Posterior vena cava (tissue), 2 donors: ENCODE results near the gene NR2F2. TPM values are rescaled to one million over a fixed set of nuclear protein-coding genes. Genes with fewer than 3 reads are reported as not detected.

Experiments used
- DNase-seq: peaks from one replicate; pipeline ENCODE4 v3.0.0-alpha.2; 2020; ENCODE audit warnings: low spot score
- intact Hi-C, 2 donors: fragments of 100-400 bp; cut with DNase I; formaldehyde crosslinking; loops; one replicate each; pipeline versions ENCODE4 v1.14.1 to v1.14.2; 2022 to 2023
- long read RNA-seq, 2 donors: library from polyadenylated mRNA; unstranded; transcript quantifications; one replicate each; pipeline ENCODE4 v2.0.0, GENCODE V29; 2020 to 2021
- total RNA-seq, 2 donors: library from RNA; stranded (reverse); fragmentation: NEBNext Ultra II Directional; extraction: Animal tissue kit (Norgen Biotek cat#: 25700); gene quantifications; one replicate each; pipeline ENCODE4 v1.2.1, GENCODE V29; 2021
- donor health status: DM: yes; HTN: yes; CAD: no.
- donor health status: DM: yes; HTN: yes; CAD: no.

NR2F2 gene
- 100 to 1,000 TPM; 208 to 213 TPM for total RNA-seq
- long read RNA-seq, donor 1, full-length matches to known transcripts, result 41 of 109 reads
- long read RNA-seq, donor 1, partial matches to known transcripts, result 23 of 109 reads
- long read RNA-seq, donor 1, other reads (novel, unspliced or antisense), result 45 of 109 reads
- long read RNA-seq, donor 2, full-length matches to known transcripts, result 115 of 226 reads
- long read RNA-seq, donor 2, partial matches to known transcripts, result 69 of 226 reads
- long read RNA-seq, donor 2, other reads (novel, unspliced or antisense), result 42 of 226 reads

GRCh38 chr15:96330450-96331143 lies at the start of gene NR2F2:
Gene NR2F2, plus strand, starts transcription at chr15:96330700. Its CDS starts 1,406 bp downstream, at chr15:96332106.
- intact Hi-C loops, result loop anchor here (5.0 to 10.0 kb wide), 2 partner anchors 856 to 1003 kb away; no protein-coding TSS in a partner anchor
- DNase-seq, result peak; percentile 98

DNA sequence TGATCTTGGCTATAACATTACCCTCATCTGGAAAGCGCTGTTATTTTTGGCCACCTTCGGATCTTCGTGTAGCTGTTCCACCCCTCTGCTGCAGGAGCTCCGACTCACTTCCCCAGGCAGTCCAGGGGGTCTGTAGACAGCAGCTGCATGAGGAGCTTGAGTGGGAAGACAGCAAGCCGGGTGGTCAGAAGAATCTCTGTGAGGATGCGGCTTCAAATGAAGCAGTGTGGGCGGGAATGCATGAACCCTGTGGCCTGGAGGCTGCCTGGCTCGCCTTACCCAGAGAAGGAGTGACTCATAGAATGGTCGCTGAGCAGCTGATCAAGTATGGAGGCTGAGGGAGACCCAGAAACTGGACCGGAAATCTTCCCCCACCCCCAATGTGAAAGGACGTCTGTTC lies 45.2 kb upstream of the NR2F2 start:
- no peak for DNase-seq
- intact Hi-C loops, result loop anchor here in 1 of 2 donors (5.0 kb wide), 1 partner anchor 63 kb away; no protein-coding TSS in a partner anchor

DNA sequence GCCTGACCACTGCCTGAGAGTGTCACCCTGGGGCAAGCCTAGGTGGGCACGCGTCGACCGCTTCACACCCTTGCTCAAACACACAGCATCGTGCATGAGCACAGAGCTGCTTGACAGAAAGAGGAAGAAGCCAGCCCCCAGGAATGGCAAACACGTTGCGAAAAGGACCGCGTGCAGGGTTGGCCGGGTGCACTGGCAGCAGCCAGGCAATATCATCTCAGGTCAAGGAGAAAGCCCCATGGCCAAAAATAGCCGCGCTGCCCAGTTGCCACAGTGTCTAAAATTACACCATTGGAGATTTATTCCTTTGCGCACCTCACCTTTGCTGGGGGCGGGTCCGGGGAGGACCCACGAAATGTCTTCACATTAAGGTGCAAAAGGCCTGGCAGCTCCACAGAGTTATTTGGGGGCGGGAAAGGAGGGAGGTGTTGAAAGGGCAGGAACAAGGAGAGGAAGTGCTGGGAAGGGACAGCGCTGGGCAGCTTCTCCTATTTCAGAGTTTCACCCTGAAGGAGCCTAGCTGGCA lies 44.7 kb upstream of the NR2F2 start:
- intact Hi-C loops, result loop anchor here in 1 of 2 donors (5.0 kb wide), 1 partner anchor 63 kb away; no protein-coding TSS in a partner anchor
- DNase-seq, result no peak

- intact Hi-C loops, result no loop called here
These were observed 39.8 kb upstream of the NR2F2 start for GRCh38 chr15:96290679-96291078.

GRCh38 chr15:96292635-96293034 lies 37.9 kb upstream of the NR2F2 start:
- no peak for DNase-seq
- intact Hi-C loops, result no loop called here

More at GRCh38 chr15:96290679-96291078, 39.8 kb upstream of the NR2F2 start:
- no peak for DNase-seq

DNA sequence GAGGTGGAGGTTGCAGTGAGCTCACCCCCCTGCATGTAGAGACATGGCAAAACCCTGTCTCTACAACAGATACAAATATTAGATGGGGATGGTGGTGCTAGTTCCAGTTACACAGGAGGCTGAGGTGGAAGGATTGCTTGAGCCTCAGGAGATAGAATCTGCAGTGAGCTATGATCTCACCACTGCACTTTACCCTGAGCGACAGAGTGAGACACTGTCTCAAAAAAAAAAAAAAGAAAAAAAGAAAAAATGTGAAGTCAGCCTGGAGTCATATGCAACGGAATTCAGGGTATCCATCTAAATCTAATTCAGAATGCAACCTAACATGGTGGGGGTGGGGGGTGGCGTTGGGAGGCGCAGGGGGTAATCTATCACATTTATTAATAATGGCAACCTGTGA lies 37.1 kb upstream of the NR2F2 start:
- intact Hi-C loops, result no loop called here
- DNase-seq, result no peak

GRCh38 chr15:96294766-96295165 lies 35.7 kb upstream of the NR2F2 start:
- intact Hi-C loops, result no loop called here

GRCh38 chr15:96296264-96296663 lies 34.2 kb upstream of the NR2F2 start:
- no peak for DNase-seq
- intact Hi-C loops, result no loop called here

More at GRCh38 chr15:96294766-96295165, 35.7 kb upstream of the NR2F2 start:
- no peak for DNase-seq

GRCh38 chr15:96297783-96298182 lies 32.7 kb upstream of the NR2F2 start:
- DNase-seq, result no peak
- intact Hi-C loops, result no loop called here

DNA sequence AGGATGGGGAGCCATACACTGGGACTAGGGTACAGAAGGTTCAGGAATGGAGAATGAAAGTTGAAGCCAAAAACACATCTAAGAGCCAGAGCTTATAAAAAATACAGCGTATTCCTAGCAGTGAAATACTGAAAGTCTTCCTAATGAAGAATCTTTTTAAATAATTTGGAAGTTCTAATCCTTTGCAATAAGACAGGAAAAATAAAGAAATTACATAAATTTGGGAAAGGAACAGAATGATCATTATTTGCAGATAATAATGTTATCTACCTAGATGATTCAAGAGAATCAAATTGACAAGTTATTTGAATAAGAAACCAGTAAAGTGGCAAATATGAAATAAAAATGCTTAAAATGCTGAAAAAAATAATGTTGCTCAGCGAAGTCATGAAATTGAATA lies 32.3 kb upstream of the NR2F2 start:
- no peak for DNase-seq
- intact Hi-C loops, result no loop called here

DNA sequence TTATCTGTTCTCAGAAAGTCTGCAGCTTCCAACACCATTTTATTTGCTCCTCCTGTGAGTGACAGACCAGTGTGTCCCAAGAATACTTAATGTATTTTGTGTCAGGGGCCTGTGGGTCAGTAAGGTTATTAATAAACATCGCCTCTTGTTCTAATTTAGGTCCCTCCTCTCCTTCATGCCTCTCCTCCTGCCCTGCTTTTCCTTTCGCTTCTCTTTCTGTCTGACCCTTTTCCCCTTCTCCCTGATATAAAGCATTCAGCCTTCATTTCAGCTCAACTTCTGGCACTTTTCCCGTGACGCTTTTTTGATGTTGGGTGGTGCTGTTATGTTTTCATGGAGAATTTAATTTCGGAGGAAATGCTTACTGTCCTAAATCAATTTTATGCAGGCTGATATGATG lies 29.7 kb upstream of the NR2F2 start:
- intact Hi-C loops, result no loop called here
- DNase-seq, result no peak

GRCh38 chr15:96303503-96304056 lies 26.9 kb upstream of the NR2F2 start:
- intact Hi-C loops, result no loop called here

GRCh38 chr15:96304839-96305238 lies 25.7 kb upstream of the NR2F2 start:
- DNase-seq, result no peak
- intact Hi-C loops, result no loop called here

More at GRCh38 chr15:96303503-96304056, 26.9 kb upstream of the NR2F2 start:
- no peak for DNase-seq

- no peak for DNase-seq
- intact Hi-C loops, result no loop called here
These were observed 24.2 kb upstream of the NR2F2 start for GRCh38 chr15:96306321-96306720.

GRCh38 chr15:96307856-96308394 lies 22.6 kb upstream of the NR2F2 start:
- no peak for DNase-seq
- intact Hi-C loops, result no loop called here

GRCh38 chr15:96309143-96309660 lies 21.3 kb upstream of the NR2F2 start:
- intact Hi-C loops, result no loop called here
- DNase-seq, result no peak

- DNase-seq, result no peak
- intact Hi-C loops, result no loop called here
These were observed 19.1 kb upstream of the NR2F2 start for GRCh38 chr15:96311256-96311955.

DNA sequence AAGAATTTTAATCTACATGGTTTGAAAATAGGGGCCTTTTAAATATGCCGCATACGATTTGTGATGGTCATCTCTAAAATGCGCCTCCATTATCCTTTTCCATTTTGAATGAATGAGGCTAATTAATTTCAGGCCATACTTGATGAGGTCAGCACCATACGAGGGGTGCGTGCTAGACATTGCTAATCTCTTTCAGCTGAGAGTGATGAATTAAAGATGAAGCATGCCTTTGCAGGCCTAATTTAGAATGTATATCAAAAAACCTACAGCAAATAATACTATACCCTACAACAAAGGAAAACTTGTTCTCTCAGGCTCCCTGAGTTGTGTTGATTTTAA lies 18.6 kb upstream of the NR2F2 start:
- intact Hi-C loops, result no loop called here
- DNase-seq, result no peak

GRCh38 chr15:96312641-96313335 lies 17.7 kb upstream of the NR2F2 start:
- intact Hi-C loops, result no loop called here
- no peak for DNase-seq
